GM10266 (cell line): Measurements from ENCODE around the gene LBH.

ENCODE experiments used
- DNase-seq: peaks from one replicate; pipeline ENCODE4 v3.0.0; 2012; ENCODE audit errors: extremely low spot score
- TF ChIP-seq, protein P1 (sequence below): IDR thresholded peaks from 2 replicates; pipeline ENCODE4 v1.5.1; 2012; ENCODE audit warnings: mild to moderate bottlenecking, low read depth; ENCODE audit not compliant: control insufficient read depth, insufficient read depth; ENCODE audit errors: missing control alignments

The LBH gene

DNA sequence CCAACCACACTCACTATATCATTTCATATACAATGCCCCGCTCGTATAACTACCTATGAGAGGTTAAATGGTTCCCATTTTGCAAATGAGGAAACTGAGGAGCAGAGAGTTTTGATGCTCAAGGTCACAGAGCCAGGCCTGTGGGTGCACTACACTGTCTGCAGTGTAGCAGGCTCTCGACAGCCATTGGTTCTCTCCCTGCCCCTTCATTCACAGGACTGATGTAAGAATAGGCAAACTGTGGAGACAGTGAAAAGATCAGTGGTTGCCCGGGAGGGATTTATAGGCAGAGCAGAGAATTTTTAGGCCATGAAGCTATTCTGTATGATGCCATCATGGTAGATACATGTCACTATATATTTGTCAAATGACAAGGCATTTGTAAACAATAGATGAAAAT, 39.0 kb upstream of the LBH start:
- TF ChIP-seq, protein P1, sequence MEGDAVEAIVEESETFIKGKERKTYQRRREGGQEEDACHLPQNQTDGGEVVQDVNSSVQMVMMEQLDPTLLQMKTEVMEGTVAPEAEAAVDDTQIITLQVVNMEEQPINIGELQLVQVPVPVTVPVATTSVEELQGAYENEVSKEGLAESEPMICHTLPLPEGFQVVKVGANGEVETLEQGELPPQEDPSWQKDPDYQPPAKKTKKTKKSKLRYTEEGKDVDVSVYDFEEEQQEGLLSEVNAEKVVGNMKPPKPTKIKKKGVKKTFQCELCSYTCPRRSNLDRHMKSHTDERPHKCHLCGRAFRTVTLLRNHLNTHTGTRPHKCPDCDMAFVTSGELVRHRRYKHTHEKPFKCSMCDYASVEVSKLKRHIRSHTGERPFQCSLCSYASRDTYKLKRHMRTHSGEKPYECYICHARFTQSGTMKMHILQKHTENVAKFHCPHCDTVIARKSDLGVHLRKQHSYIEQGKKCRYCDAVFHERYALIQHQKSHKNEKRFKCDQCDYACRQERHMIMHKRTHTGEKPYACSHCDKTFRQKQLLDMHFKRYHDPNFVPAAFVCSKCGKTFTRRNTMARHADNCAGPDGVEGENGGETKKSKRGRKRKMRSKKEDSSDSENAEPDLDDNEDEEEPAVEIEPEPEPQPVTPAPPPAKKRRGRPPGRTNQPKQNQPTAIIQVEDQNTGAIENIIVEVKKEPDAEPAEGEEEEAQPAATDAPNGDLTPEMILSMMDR, result no peak
- no peak for DNase-seq

DNA sequence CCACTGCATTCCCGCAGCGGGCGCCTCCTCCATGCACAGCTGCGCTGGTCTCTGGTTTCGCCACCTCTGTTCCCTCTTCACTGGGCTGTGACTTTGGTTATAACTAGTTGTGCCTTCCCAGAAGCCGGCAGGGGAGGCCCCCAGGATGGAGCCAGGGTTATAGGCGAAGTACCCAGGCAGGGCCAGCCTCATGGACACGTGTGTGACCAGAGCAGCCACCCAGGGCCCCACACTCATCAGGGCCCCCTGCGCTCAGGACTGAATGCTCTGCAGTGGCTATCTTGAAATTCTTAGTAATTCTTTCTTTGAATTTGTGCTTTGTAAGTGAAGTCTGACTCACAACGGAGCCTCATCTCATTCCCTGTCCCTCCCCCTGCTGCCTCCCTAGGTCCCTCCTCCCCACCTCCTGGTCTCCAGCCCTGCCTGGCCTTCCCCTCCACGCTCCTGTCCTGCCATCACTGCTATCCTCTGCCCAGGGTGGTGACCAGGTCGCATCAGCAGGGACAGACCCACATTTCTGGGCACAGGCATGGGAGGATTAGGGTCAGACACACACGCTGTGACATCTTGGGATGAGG, 38.1 kb upstream of the LBH start:
- no peak for DNase-seq
- TF ChIP-seq, protein P1, result no peak

DNA sequence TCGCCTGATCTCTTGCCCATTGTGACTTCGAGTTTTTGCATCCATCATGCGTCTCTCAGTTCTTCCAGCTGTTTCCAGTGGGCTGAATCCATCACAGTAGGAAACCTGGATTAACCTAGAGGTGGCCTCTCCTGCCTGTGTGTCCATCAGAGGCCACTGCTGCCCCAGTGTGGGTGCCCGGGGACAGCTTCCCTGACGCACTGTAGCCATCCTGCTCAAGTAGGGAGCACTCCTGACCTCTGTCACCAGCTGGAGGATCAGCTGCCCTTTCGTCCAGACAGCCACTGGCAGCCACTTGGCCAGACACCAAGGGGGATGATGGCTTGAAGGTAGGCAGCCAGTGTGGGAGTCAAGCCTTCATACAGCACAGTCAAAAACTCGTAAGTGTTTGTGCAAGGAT, 36.9 kb upstream of the LBH start:
- no peak for DNase-seq

DNA sequence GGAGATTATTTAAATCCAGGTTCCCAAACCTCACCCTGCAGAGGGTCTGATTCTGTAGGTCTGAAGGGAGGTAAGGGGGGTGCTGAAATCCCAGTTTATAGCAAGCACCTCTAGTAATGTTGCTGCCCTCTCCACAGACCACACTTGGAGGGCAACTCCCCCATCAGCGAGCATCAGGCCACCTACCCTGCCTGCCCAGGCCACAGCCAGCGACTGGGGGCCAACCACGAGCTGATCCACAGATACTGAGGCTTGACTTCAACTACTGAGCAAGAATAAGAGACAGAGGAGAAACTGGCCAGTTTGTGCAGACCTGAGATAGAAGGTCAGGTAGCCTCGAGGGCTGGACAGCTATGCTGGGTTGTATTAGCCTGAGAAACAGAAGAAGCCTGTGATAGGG, 36.3 kb upstream of the LBH start:
- DNase-seq, result no peak
- TF ChIP-seq, protein P1, result no peak

More for the DNA sequence above, 36.9 kb upstream of the LBH start:
- TF ChIP-seq, protein P1, result no peak

DNA sequence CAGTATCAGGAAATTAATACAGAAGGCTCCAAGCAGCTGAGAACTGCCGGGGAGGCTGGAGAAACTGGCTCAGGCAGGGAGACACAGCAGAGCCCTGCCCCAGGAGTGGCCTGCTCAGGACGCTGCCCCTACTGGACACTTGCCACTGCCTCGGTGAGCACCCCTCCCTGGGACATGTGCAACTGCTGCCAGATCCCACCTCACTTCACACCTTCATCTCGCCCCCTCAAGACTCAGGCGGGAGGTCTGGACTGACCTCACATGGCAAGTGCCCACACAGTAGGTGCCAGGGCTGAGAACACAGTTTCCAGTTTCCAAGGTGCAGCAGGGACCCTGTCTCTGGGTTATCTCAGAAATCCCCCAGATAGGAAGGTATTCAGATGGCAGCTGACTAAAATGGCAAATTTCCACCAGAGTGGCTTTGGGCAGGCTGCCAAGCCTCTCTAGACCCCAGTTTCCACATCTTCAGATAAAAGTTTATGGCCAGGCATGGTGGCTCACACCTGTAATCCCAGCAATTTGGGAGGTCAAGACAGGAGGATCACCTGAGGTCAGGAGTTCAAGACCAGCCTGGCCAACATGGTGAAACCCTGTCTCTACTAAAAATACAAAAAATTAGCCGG, 33.7 kb upstream of the LBH start:
- TF ChIP-seq, protein P1, result peak; percentile 1
- no peak for DNase-seq

DNA sequence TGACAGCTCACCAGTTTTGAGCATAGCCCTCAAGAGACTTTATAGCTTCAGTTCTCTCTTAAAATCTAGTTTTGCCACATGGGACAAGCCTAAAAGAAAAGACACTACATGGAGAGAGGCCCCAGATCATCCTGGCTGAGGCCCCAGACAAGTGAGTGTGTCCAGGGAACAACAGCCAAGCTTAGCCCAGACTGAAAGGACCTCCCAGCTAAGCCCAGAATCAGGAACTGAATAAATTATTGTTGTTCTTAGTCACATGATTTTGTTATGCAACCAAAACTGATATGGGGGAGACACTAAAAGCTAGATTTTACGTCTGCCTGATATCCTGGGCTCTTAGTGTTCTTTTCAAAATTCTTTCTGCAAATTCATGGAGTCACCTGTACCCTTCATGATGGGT, 29.3 kb upstream of the LBH start:
- TF ChIP-seq, protein P1, result no peak
- DNase-seq, result no peak

DNA sequence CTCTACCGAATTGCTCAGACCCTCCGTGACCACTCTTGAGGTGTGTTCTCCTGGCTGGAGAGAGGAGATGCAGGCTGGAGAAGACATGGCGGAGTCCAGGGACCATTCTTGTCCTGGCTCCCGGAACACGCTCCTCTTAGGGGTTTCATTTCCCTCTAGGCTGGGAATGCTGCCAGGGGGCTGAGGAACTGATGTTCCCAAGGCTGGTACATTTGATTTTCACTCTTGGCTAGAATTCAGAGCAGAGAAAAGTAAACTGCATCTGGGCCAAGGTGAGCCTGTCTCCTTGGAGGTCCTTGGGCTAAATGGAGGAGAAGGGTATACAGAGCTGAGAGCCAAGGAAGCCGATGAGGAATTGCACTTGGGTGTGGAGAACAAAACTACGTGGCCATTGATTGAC, 28.2 kb upstream of the LBH start:
- TF ChIP-seq, protein P1, result no peak
- no peak for DNase-seq
